GM11168 (cell line): ENCODE measurements around the gene ACYP2.
"Not testable (repeated sequence)": the region's sequence is repeated elsewhere in the genome, so short reads cannot be mapped to it uniquely, and the experiment has no call there.

Experiments used
- in situ Hi-C: fragments of 300-500 bp; cut with MboI; formaldehyde crosslinking; loops from one replicate; pipeline ENCODE4 v1.12.0; 2022; ENCODE audit warnings: low sequenced_read_pairs; ENCODE audit not compliant: unreplicated experiment

ACYP2 gene

DNA sequence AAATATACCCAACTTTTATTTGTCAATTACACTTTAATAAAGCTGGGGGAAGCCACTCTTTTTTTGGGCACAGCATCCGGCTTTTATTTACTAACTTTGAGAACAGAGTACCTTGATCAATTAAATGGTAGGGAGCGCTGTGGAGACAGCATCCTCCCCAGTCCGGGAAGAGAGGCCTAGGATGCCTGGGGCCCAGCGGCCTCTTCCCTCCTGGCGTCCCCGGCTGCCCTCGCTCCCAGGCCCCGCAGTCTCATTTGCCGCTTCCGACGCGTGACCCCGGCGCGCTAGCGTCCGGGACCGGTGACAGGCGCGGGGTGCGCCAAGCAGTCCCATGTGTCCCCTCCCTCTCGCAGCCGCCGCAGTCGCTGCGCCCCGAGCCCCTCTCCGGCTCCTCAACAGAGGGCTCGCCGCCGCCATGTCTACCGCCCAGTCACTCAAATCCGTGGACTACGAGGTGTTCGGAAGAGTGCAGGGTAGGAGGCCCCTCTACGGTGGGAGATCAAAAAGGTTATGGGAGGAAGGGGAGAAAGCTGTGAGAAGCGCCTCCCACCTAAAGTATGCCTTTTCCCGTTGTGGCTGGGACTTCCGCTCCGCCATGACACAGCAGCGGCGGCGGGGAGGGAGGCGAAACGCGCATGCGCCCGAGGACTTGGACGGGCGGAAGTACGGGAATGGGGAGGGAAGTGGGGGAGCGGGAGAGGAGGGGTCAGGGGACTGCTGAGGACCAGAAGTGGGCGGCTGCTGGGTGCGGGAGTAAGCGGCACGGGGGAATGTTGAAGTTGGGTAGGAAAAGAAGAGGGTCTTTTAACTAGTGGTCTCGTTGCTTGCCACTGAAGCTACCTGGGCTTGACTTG is at the start of gene ACYP2:
ACYP2 (plus strand) TSS at position 332 of the 854 bp plus-strand sequence.
- in situ Hi-C loops: loop anchor here (25.0 kb wide), 1 partner anchor 397 kb away; no protein-coding TSS in a partner anchor

DNA sequence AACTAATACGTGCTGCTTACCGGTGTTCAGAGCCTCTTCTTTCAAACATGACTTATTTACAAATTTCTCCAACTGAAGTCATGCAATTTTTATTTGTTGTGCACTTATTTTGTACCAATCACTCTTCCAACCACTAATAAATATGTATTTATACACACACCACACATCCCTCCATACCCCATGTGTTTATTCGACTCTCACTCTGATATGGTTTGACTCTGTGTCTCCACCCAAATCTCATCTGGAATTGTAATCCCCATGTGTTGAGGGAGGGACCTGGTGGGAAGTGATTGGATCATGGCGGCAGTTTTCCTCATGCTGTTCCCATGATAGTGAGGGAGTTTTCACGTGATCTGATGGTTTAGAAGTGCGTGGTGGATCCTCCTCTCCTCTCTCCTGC is 49.5 kb upstream of the ACYP2 start:
- in situ Hi-C loops: no loop called here

- in situ Hi-C loops: no loop called here
Measured at GRCh38 chr2:54067851-54068375, 47.5 kb upstream of the ACYP2 start.

GRCh38 chr2:54072483-54072882 is 42.9 kb upstream of the ACYP2 start:
- in situ Hi-C loops: not testable (repeated sequence)

GRCh38 chr2:54073796-54074195 is 41.6 kb upstream of the ACYP2 start:
- in situ Hi-C loops: no loop called here

GRCh38 chr2:54074606-54075341 is 40.6 kb upstream of the ACYP2 start:
- in situ Hi-C loops: no loop called here

- in situ Hi-C loops: no loop called here
Measured at GRCh38 chr2:54076586-54076985, 38.8 kb upstream of the ACYP2 start.

GRCh38 chr2:54077088-54077900 is 38.1 kb upstream of the ACYP2 start:
- in situ Hi-C loops: no loop called here

DNA sequence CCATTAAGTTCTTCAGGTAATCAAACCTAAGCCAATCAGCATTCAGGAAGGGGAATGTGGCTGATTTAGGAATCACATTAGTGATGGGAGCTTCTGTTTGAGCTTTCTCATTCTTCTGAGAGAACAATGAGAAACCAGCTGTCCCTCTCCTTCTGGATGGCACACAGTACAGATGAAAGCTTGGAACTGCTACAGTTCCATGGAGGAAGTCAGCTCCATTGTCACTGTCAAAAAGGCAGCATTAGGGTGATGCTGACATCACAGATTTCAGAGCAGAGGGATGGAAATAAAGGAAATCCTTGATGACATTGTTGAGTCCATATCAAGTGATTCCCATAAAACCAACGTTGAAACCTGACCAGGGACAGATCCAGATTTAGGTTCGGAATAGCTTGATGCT is 36.1 kb upstream of the ACYP2 start:
- in situ Hi-C loops: no loop called here

DNA sequence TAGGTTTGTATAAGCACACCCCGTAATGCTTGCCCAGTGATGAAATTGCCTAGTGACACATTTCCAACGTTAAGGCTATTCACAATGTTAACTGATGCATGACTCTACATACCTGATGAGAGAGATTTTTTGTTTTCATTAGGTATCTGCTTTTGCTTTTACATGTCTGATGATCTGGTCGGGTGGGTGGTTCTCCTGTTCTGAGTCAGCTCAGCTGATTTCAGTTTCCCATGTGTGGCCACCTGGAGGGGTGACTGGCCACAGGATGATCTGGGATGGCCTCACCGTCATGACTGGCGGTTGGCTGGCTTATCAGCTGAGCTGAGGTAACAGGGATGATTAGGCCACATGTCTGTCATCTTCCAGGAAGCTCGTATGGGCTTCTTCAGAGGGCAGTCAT is 33.8 kb upstream of the ACYP2 start:
- in situ Hi-C loops: no loop called here

- in situ Hi-C loops: no loop called here
Measured at GRCh38 chr2:54083021-54083420, 32.4 kb upstream of the ACYP2 start.

DNA sequence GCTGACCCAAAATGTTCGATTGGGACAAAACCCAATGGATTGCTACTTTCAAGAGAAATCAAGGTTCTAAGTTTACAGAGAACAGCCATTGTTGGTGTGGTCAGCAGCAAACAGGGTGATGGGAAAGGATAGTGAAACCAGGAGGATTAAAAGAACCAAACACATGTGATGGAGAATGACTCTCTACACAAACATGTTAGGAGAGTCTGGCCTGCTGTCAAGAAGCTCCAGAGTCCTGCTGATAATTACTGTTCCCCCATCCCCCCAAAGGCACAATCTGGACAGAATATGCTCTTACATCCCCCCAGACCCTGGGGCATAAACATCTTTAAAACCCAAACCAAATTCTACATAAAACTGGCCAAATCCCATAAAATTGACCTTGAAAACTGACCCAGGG is 32.0 kb upstream of the ACYP2 start:
- in situ Hi-C loops: no loop called here

- in situ Hi-C loops: no loop called here
Measured at GRCh38 chr2:54084600-54084999, 30.8 kb upstream of the ACYP2 start.

- in situ Hi-C loops: no loop called here
Measured at GRCh38 chr2:54085069-54085468, 30.3 kb upstream of the ACYP2 start.

GRCh38 chr2:54086157-54086556 is 29.3 kb upstream of the ACYP2 start:
- in situ Hi-C loops: no loop called here

DNA sequence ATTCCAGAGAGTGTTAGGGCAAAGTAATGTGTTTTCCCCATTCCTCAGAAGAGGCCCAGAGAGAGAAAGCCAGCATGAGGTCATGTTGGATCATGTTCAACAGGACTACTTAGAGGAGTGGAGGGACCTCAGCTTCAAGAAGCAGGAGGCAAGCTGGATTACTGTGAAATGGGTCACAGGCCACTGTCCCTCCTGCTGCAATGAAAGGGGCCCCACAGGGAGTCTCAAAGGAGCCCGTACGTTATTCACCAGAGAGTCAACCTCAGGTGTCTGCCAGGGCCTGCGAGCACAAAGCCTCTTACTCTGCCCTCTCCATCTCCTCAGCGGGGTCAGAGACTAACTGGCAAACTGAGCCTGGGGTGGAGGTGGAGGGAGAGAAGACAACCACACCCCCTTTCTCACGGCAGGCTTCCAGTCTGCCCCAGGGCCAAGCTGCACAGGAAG is 27.2 kb upstream of the ACYP2 start:
- in situ Hi-C loops: no loop called here

GRCh38 chr2:54088719-54089118 is 26.7 kb upstream of the ACYP2 start:
- in situ Hi-C loops: no loop called here

DNA sequence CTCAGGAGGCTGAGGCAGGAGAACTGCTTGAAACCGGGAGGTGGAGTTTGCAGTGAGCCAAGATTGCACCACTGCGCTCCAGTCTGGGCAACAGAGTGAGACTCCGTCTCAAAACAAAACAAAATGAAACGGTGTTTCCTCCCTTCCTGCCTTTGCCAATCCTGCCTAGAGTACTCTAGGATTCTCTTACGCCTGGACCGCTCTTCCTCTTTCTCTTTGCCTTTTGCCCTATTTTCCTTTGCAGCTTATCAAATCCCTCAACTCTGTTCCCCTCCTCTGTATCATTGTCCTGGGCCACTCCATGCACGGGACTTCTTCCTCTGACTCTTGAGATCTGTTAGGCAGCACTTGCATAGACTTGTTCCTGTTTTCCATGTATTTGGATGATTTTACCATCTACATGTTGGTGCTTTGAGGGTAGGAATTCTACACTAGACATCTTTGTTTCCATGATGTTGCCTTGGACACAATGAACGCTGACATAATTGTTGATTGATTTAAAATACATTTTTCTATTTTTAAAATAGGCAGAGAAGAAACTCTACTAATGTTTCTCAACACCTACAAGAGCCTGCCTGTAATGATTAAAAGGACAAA is 24.8 kb upstream of the ACYP2 start:
- in situ Hi-C loops: no loop called here

GRCh38 chr2:54092940-54093339 is 22.5 kb upstream of the ACYP2 start:
- in situ Hi-C loops: no loop called here

DNA sequence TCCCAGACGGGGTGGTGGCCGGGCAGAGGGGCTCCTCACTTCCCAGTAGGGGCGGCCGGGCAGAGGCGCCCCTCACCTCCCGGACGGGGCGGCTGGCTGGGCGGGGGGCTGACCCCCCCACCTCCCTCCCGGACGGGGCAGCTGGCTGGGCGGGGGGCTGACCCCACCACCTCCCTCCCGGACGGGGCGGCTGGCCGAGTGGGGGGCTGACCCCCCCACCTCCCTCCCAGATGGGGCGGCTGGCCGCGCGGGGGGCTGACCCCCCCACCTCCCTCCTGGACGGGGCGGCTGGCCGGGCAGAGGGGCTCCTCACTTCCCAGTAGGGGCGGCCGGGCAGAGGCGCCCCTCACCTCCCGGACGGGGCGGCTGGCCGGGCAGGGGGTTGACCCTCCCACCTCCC is 20.0 kb upstream of the ACYP2 start:
- in situ Hi-C loops: not testable (repeated sequence)
